Glutamatergic neuron (in vitro differentiated cells): ENCODE measurements around the gene CBX3. TPM values are rescaled to one million over a fixed set of nuclear protein-coding genes. Genes with fewer than 3 reads are reported as not detected.

Source experiments
- DNase-seq: peaks from one replicate; pipeline ENCODE4 v3.0.0; 2022
- H3K27ac Mint-ChIP-seq: one replicate; pipeline ENCODE4 v1.8.0; 2020; ENCODE audit warnings: mild to moderate bottlenecking, mixed read lengths, inconsistent platforms; ENCODE audit not compliant: unreplicated experiment
- H3K27me3 Mint-ChIP-seq: one replicate; pipeline ENCODE4 v1.8.0; 2020; ENCODE audit warnings: mild to moderate bottlenecking, moderate library complexity, mixed read lengths, inconsistent platforms; ENCODE audit not compliant: unreplicated experiment
- H3K36me3 Mint-ChIP-seq: one replicate; pipeline ENCODE4 v1.8.0; 2020; ENCODE audit warnings: mild to moderate bottlenecking, mixed read lengths, inconsistent platforms; ENCODE audit not compliant: unreplicated experiment
- H3K4me1 Mint-ChIP-seq: one replicate; pipeline ENCODE4 v1.8.0; 2020; ENCODE audit warnings: mild to moderate bottlenecking, low read depth, mixed read lengths, inconsistent platforms; ENCODE audit not compliant: unreplicated experiment
- H3K4me3 Mint-ChIP-seq: one replicate; pipeline ENCODE4 v1.8.0; 2020; ENCODE audit warnings: mild to moderate bottlenecking, mixed read lengths, inconsistent platforms; ENCODE audit not compliant: unreplicated experiment
- H3K9me3 Mint-ChIP-seq: one replicate; pipeline ENCODE4 v1.8.0; 2020; ENCODE audit warnings: mild to moderate bottlenecking, moderate library complexity, mixed read lengths, inconsistent platforms; ENCODE audit not compliant: unreplicated experiment
- CTCF ChIP-seq: fragments of 200-600 bp; sonication (generic); IDR thresholded peaks from one replicate; pipeline ENCODE4 v1.5.0; 2021; ENCODE audit not compliant: partially characterized antibody, unreplicated experiment
- total RNA-seq: library from RNA; stranded (reverse); fragmentation: NEBNext Ultra II Directional; extraction: Animal tissue kit (Norgen Biotek cat#: 25700); gene quantifications from one replicate; pipeline ENCODE4 v1.2.1, GENCODE V29; 2021; ENCODE audit not compliant: unreplicated experiment

The CBX3 gene
- total RNA-seq, 1 donor from 2014 or later, result 191 TPM

DNA sequence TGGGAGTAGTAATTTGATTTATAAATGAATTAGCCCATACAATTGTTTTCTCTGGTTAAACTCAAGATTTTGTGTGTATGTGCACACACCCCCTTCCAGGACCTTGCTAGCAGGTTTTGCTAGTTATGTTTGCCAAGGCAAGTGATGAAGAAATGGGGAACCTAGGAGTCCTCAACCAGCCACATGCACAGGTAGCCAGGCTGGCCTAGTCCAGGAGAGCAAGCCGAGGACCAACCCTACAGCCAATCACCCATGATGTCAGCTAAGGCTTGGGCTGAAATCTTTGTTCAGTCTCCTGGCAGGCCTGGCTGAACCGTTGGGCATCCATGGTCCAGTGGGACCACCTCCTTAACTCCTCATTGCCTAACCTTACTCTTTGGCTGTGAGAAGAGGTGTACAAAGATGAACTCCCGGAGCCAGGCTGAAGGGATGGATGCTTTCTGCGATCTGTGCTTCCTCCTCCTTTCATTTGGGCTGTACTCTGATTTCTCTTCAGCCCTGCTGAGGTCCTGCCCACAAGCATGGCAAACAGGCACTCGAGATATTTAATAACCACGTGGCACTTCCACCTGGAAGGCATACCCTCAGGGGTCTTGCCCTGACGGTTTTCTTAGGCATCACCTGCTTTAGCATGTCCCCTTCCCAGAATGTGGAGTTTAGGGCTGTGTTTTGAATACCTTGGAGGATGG lies 23.1 kb upstream of the CBX3 start:
- Mint-ChIP-seq H3K36me3 (no peaks in the 10 kb centered on the region), H3K4me1 (peaks cover 2% of the 10 kb centered on the region), H3K27me3 (peaks cover 8% of the 10 kb centered on the region), H3K9me3 (peaks cover 7% of the 10 kb centered on the region), H3K4me3 (no peak overlapping the region), H3K27ac (no peak overlapping the region)
- DNase-seq, result no peak
- no peak for TF ChIP-seq CTCF

GRCh38 chr7:26179422-26179821 lies 22.1 kb upstream of the CBX3 start:
- peaks cover 5% of the 10 kb centered on the region for H3K27me3 Mint-ChIP-seq
- H3K9me3 Mint-ChIP-seq, result peaks cover 8% of the 10 kb centered on the region
- no peak for DNase-seq
- no peaks in the 10 kb centered on the region for H3K36me3 Mint-ChIP-seq
- no peak for TF ChIP-seq CTCF
- no peak overlapping the region for H3K4me3 Mint-ChIP-seq
- H3K27ac Mint-ChIP-seq, result no peak overlapping the region
- peaks cover 2% of the 10 kb centered on the region for H3K4me1 Mint-ChIP-seq

DNA sequence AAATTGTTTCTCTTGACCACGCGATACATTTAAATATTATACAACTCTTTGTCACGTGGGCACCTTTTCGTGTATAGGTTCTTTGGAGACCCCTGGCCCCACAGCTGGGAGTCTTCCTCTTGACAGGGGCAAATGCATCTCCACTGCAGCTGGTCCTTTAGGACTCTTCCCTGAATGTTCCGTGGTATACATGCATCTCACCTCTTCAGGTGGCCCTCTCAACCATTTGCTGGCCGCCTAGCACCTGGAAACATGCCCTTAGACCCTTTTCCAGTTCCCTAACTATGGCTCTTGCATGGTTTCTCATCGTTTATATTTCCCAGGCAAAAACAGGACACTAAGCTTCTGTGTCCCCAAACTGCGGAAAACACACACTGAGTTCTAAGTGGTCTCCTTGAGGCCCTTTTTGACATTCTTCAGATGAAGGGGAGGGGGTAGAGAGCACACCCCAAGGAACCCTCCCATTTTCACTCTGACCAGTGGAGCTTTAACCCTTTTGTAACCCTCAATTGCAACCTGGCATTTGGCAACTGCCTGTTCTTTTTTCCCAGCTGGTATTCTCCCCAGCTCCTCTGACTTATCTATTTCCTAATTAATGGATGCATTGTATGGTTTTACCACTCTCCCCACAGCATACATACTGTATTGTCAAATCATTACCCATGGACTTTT lies 21.6 kb upstream of the CBX3 start:
- Mint-ChIP-seq H3K36me3 (no peaks in the 10 kb centered on the region), H3K9me3 (peaks cover 10% of the 10 kb centered on the region), H3K4me1 (peaks cover 2% of the 10 kb centered on the region), H3K27ac (no peak overlapping the region), H3K4me3 (no peak overlapping the region), H3K27me3 (peaks cover 5% of the 10 kb centered on the region)
- DNase-seq, result no peak
- no peak for TF ChIP-seq CTCF

DNA sequence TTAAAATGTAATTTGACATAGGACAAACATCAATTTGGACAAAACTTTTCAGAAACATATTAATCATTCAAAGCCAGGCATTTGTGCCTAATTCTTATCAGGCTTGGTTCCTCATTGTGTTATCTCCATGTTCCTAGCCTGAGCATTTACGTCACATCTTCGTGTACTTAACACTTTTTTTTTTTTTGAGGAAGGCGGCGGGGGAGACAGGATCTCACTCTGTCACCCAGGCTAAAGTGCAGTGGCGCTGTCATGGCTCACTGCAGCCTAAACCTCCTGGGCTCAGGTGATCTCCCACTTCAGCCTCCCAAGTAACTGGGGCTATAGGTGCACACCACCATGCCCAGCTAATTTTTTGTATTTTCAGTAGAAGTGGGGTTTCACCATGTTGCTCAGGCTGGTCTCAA lies 20.8 kb upstream of the CBX3 start:
- Mint-ChIP-seq H3K27ac (no peak overlapping the region), H3K27me3 (peaks cover 5% of the 10 kb centered on the region), H3K4me3 (no peak overlapping the region), H3K36me3 (no peaks in the 10 kb centered on the region), H3K4me1 (peaks cover 2% of the 10 kb centered on the region), H3K9me3 (peaks cover 10% of the 10 kb centered on the region)
- no peak for TF ChIP-seq CTCF
- no peak for DNase-seq
